ENCODE results near the gene RASGRP1. TPM values are rescaled to one million over a fixed set of nuclear protein-coding genes. Genes with fewer than 3 reads are reported as not detected.
A peak's percentile ranks its signal among the peaks of the same experiment; 100 is the strongest.

Gene RASGRP1
- polyA plus RNA-seq, 1 donor (not counting 4 experiments of a cell fraction or from before 2014, with no cell fraction given): 0.28 TPM

GRCh38 chr15:38453971-38454695, 110.5 kb downstream of the RASGRP1 start, which contains the start of gene FAM98B:
TSS of gene FAM98B (plus strand) at chr15:38454127. CDS start at chr15:38454162, 35 bp downstream.
- peaks cover 1 to 6% of the 10 kb centered on the region in 2 experiments for H3K36me3 ChIP-seq (ENCODE audit: control insufficient read depth in 2 of 2, extremely low read depth in 1 of 2, insufficient read depth in 2 of 2, low read length in 2 of 2)
- H3K4me1 ChIP-seq (ENCODE audit: control insufficient read depth, extremely low read depth, insufficient read depth, low read length): peaks cover 5% of the 10 kb centered on the region
- H3K9me3 ChIP-seq (ENCODE audit: control insufficient read depth, low read depth, low read length): no peaks in the 10 kb centered on the region
- no peaks in the 10 kb centered on the region for H3K27me3 ChIP-seq (ENCODE audit: control insufficient read depth, extremely low read depth, insufficient read depth, low read length)
- peak within 1 kb of the TSS; percentile 99 for H2AFZ ChIP-seq (ENCODE audit: control insufficient read depth, low read length)
- H3K27ac ChIP-seq (ENCODE audit: control insufficient read depth, insufficient read depth, low read length): peak within 1 kb of the TSS; percentile 94
- DNase-seq (ENCODE audit: low read depth, low spot score) (peak; percentile 32), FAIRE-seq (no peak)
- peaks cover 50% of the 10 kb centered on the region for H3K79me2 ChIP-seq (ENCODE audit: control insufficient read depth, insufficient read depth, low read length)
- H3K4me2 ChIP-seq (ENCODE audit: control insufficient read depth, extremely low read depth, insufficient read depth, low read depth, low read length): peak within 1 kb of the TSS; percentile 93
- peak within 1 kb of the TSS; percentile 87 to 97 (median 96) for H3K4me3 ChIP-seq (ENCODE audit: control insufficient read depth in 2 of 3, extremely low read depth in 1 of 3, insufficient read depth in 2 of 3, low read depth in 1 of 3, low read length in 3 of 3)
- peaks cover 2% of the 10 kb centered on the region for H3K9me1 ChIP-seq (ENCODE audit: control insufficient read depth, extremely low read depth, insufficient read depth, low read length)
- peaks cover 2% of the 10 kb centered on the region for H4K20me1 ChIP-seq (ENCODE audit: control insufficient read depth, extremely low read depth, insufficient read depth, low read length)
- dilution Hi-C loops (cut with MboI; ENCODE audit: extremely low pct_ligation_motif_present, low sequenced_read_pairs): no loop called here
- peak within 1 kb of the TSS; percentile 98 for H3K9ac ChIP-seq (ENCODE audit: control insufficient read depth, extremely low read depth, insufficient read depth, low read length)
- TF ChIP-seq CTCF (optimal IDR thresholded peaks at IDR 0.05 in 1 of 3, IDR thresholded peaks at IDR 0.05 in 1 of 3, conservative IDR thresholded peaks at IDR 0.05 in 1 of 3; ENCODE audit: extremely low read depth in 1 of 3, insufficient read depth in 2 of 3, low read length in 3 of 3) (no peak), EZH2 (IDR thresholded peaks at IDR 0.05; ENCODE audit: low read length) (no peak)

GRCh38 chr15:38441130-38441519, 123.5 kb downstream of the RASGRP1 start:
- H3K36me3 ChIP-seq (ENCODE audit: control insufficient read depth in 2 of 2, extremely low read depth in 1 of 2, insufficient read depth in 2 of 2, low read length in 2 of 2): no peaks in the 10 kb centered on the region
- dilution Hi-C loops (cut with MboI; ENCODE audit: extremely low pct_ligation_motif_present, low sequenced_read_pairs): no loop called here
- no peaks in the 10 kb centered on the region for H3K9me1 ChIP-seq (ENCODE audit: control insufficient read depth, extremely low read depth, insufficient read depth, low read length)
- H3K9ac ChIP-seq (ENCODE audit: control insufficient read depth, extremely low read depth, insufficient read depth, low read length): no peak overlapping the region
- DNase-seq (ENCODE audit: low read depth, low spot score): no peak
- no peaks in the 10 kb centered on the region for H3K9me3 ChIP-seq (ENCODE audit: control insufficient read depth, low read depth, low read length)
- H3K4me2 ChIP-seq (ENCODE audit: control insufficient read depth, extremely low read depth, insufficient read depth, low read depth, low read length): no peak overlapping the region
- H3K27ac ChIP-seq (ENCODE audit: control insufficient read depth, insufficient read depth, low read length): no peak overlapping the region
- no peaks in the 10 kb centered on the region for H3K27me3 ChIP-seq (ENCODE audit: control insufficient read depth, extremely low read depth, insufficient read depth, low read length)
- FAIRE-seq: no peak
- H4K20me1 ChIP-seq (ENCODE audit: control insufficient read depth, extremely low read depth, insufficient read depth, low read length): no peaks in the 10 kb centered on the region
- H3K79me2 ChIP-seq (ENCODE audit: control insufficient read depth, insufficient read depth, low read length): no peaks in the 10 kb centered on the region
- no peak overlapping the region for H2AFZ ChIP-seq (ENCODE audit: control insufficient read depth, low read length)
- TF ChIP-seq CTCF (optimal IDR thresholded peaks at IDR 0.05 in 1 of 3, IDR thresholded peaks at IDR 0.05 in 1 of 3, conservative IDR thresholded peaks at IDR 0.05 in 1 of 3; ENCODE audit: extremely low read depth in 1 of 3, insufficient read depth in 2 of 3, low read length in 3 of 3) (no peak), EZH2 (IDR thresholded peaks at IDR 0.05; ENCODE audit: low read length) (no peak)
- H3K4me3 ChIP-seq (ENCODE audit: control insufficient read depth in 2 of 3, extremely low read depth in 1 of 3, insufficient read depth in 2 of 3, low read depth in 1 of 3, low read length in 3 of 3): no peak overlapping the region
- H3K4me1 ChIP-seq (ENCODE audit: control insufficient read depth, extremely low read depth, insufficient read depth, low read length): no peaks in the 10 kb centered on the region

Data from keratinocyte (primary cell).